Lung microvascular endothelial cell (primary cell): ENCODE data around the gene INTS1. TPM values are rescaled to one million over a fixed set of nuclear protein-coding genes. Genes with fewer than 3 reads are reported as not detected.
A peak's percentile ranks its signal among the peaks of the same experiment; 100 is the strongest.
"Not testable (repeated sequence)": the region's sequence is repeated elsewhere in the genome, so short reads cannot be mapped to it uniquely, and the experiment has no call there.

ENCODE experiments used
- DNase-seq, 2 donors: peaks; one replicate each; pipeline versions ENCODE4 v3.0.0 to v3.0.0-alpha.2; 2010; ENCODE audit warnings: low read depth in 2 of 2
- total RNA-seq: library from RNA; depleted of rRNA; stranded (reverse); fragments of >200 nt; gene quantifications from 2 replicates; pipeline ENCODE4 v1.2.1, GENCODE V29; 2014

INTS1 gene
- total RNA-seq, 1 donor from 2014 or later = 26.8 TPM

GRCh38 chr7:1530946-1531262, 26.7 kb upstream of the INTS1 start:
- no peak for DNase-seq

GRCh38 chr7:1529383-1530116, 25.4 kb upstream of the INTS1 start:
- no peak for DNase-seq

- no peak for DNase-seq
Observed at GRCh38 chr7:1526271-1526754, 22.1 kb upstream of the INTS1 start.

- no peak for DNase-seq
Observed at GRCh38 chr7:1525409-1525808, 21.2 kb upstream of the INTS1 start.

- no peak for DNase-seq
Observed at GRCh38 chr7:1523844-1524243, 19.7 kb upstream of the INTS1 start.

- DNase-seq = no peak
Observed at GRCh38 chr7:1523208-1523607, 19.0 kb upstream of the INTS1 start.

- no peak for DNase-seq
Observed at GRCh38 chr7:1521456-1521855, 17.3 kb upstream of the INTS1 start.

- peak; percentile 81 to 97 for DNase-seq
Observed at GRCh38 chr7:1520539-1521234, 16.5 kb upstream of the INTS1 start.

GRCh38 chr7:1519322-1519922, 15.2 kb upstream of the INTS1 start:
- DNase-seq = not testable (repeated sequence)

- DNase-seq = no peak
Observed at GRCh38 chr7:1516586-1517251, 12.5 kb upstream of the INTS1 start.

- DNase-seq = not testable (repeated sequence)
Observed at GRCh38 chr7:1515509-1515967, 11.3 kb upstream of the INTS1 start.

- DNase-seq = no peak
Observed at GRCh38 chr7:1514995-1515401, 10.8 kb upstream of the INTS1 start.

GRCh38 chr7:1514407-1514806, 10.2 kb upstream of the INTS1 start:
- no peak for DNase-seq

GRCh38 chr7:1513657-1514095, 9.5 kb upstream of the INTS1 start:
- DNase-seq = peak; percentile 76

GRCh38 chr7:1512781-1513656, 8.8 kb upstream of the INTS1 start:
- DNase-seq = peak; percentile 72 to 85

GRCh38 chr7:1511444-1512422, 7.5 kb upstream of the INTS1 start:
- DNase-seq = no peak

- no peak for DNase-seq
Observed at GRCh38 chr7:1510780-1511154, 6.6 kb upstream of the INTS1 start.

- no peak for DNase-seq
Observed at GRCh38 chr7:1509226-1509625, 5.0 kb upstream of the INTS1 start.

- no peak for DNase-seq
Observed at GRCh38 chr7:1508277-1508758, 4.1 kb upstream of the INTS1 start.
